Endodermal cell (in vitro differentiated cells): ENCODE results near the gene MAP7D3. TPM values are rescaled to one million over a fixed set of nuclear protein-coding genes. Genes with fewer than 3 reads are reported as not detected.

ENCODE experiments used
- DNase-seq: peaks from one replicate; pipeline ENCODE4 v3.0.0-alpha.2; 2017
- H3K27ac ChIP-seq: 2 replicates; pipeline ENCODE4 v1.5.1; 2013; ENCODE audit warnings: mild to moderate bottlenecking, low read depth, low read length, moderate library complexity
- H3K27me3 ChIP-seq: 2 replicates; pipeline ENCODE4 v1.6.1; 2013; ENCODE audit warnings: mild to moderate bottlenecking, low read length, moderate library complexity; ENCODE audit not compliant: insufficient read depth, control insufficient read depth, poor library complexity, severe bottlenecking
- H3K36me3 ChIP-seq: 2 replicates; pipeline ENCODE4 v1.7.0; 2013; ENCODE audit warnings: mild to moderate bottlenecking, low read length, moderate library complexity; ENCODE audit not compliant: control insufficient read depth, insufficient read depth
- H3K4me1 ChIP-seq: one replicate; pipeline ENCODE4 v1.7.0; 2013; ENCODE audit warnings: low read length; ENCODE audit not compliant: control insufficient read depth, insufficient read depth
- H3K4me3 ChIP-seq: 2 replicates; pipeline ENCODE4 v1.5.1; 2013; ENCODE audit warnings: mild to moderate bottlenecking, low read length, moderate library complexity
- H3K9ac ChIP-seq: 2 replicates; pipeline ENCODE4 v1.6.1; 2013; ENCODE audit warnings: mild to moderate bottlenecking, low read length, moderate library complexity; ENCODE audit not compliant: poor library complexity, severe bottlenecking; ENCODE audit errors: extremely low read depth
- H3K9me3 ChIP-seq: 2 replicates; pipeline ENCODE4 v1.6.1; 2013; ENCODE audit warnings: mild to moderate bottlenecking, low read length, moderate library complexity; ENCODE audit not compliant: control insufficient read depth
- H3K27ac Mint-ChIP-seq: 2 replicates; pipeline ENCODE4 v1.8.0; 2020; ENCODE audit warnings: mixed read lengths
- H3K27me3 Mint-ChIP-seq: 2 replicates; pipeline ENCODE4 v1.8.0; 2021; ENCODE audit warnings: mild to moderate bottlenecking, mixed read lengths; ENCODE audit not compliant: insufficient read depth
- H3K36me3 Mint-ChIP-seq: 2 replicates; pipeline ENCODE4 v1.8.0; 2020; ENCODE audit warnings: low read depth, mixed read lengths
- H3K4me1 Mint-ChIP-seq: 2 replicates; pipeline ENCODE4 v1.8.0; 2020; ENCODE audit warnings: mixed read lengths
- H3K4me3 Mint-ChIP-seq: 2 replicates; pipeline ENCODE4 v1.8.0; 2020; ENCODE audit warnings: mild to moderate bottlenecking, moderate library complexity, mixed read lengths
- H3K9me3 Mint-ChIP-seq: 2 replicates; pipeline ENCODE4 v1.8.0; 2020; ENCODE audit warnings: mild to moderate bottlenecking, mixed read lengths
- CTCF ChIP-seq: fragments of 200-600 bp; sonication (generic); conservative IDR thresholded peaks from 2 replicates; pipeline ENCODE4 v1.5.0; 2021; ENCODE audit warnings: antibody characterized with exemption, mild to moderate bottlenecking
- WGBS, 2 experiments: methylation state at CpG; one replicate each; pipeline versions ENCODE4 v1.1.5 to v1.1.7; 2013; ENCODE audit warnings: missing lambda C conversion rate in 2 of 2, mixed read lengths in 1 of 2; ENCODE audit not compliant: insufficient coverage in 1 of 2, insufficient read length in 1 of 2; 5-methylcytosine and 5-hydroxymethylcytosine counted together
- total RNA-seq, 2 donors: library from RNA; stranded (reverse); fragmentation: NEBNext Ultra II Directional in 1 of 2; extraction: Animal tissue kit (Norgen Biotek cat#: 25700) in 1 of 2; gene quantifications; 2 replicates in 1 of 2; 3 replicates in 1 of 2; pipeline ENCODE4 v1.2.1, GENCODE V29; 2021

MAP7D3 gene
- total RNA-seq, 2 donors from 2014 or later = 12.3 to 14.2 TPM

- Mint-ChIP-seq H3K4me3 (no peak overlapping the region), H3K27ac (no peak overlapping the region), H3K4me1 (peaks cover 2% of the 10 kb centered on the region), H3K27me3 (peaks cover 2% of the 10 kb centered on the region), H3K9me3 (peaks cover 25% of the 10 kb centered on the region), H3K36me3 (no peaks in the 10 kb centered on the region)
- Histone ChIP-seq H3K4me3 (no peak overlapping the region), H3K9ac (no peak overlapping the region), H3K27me3 (no peaks in the 10 kb centered on the region), H3K27ac (no peak overlapping the region), H3K9me3 (no peaks in the 10 kb centered on the region), H3K36me3 (no peaks in the 10 kb centered on the region), H3K4me1 (no peaks in the 10 kb centered on the region)
- TF ChIP-seq CTCF = no peak
- 98 to 100% methylated on average over 1 to 4 of the region's 5 CpGs for WGBS, 2 experiments
- DNase-seq = no peak
Observed at GRCh38 chrX:136201601-136202000, 49.6 kb downstream of the MAP7D3 start.

DNA sequence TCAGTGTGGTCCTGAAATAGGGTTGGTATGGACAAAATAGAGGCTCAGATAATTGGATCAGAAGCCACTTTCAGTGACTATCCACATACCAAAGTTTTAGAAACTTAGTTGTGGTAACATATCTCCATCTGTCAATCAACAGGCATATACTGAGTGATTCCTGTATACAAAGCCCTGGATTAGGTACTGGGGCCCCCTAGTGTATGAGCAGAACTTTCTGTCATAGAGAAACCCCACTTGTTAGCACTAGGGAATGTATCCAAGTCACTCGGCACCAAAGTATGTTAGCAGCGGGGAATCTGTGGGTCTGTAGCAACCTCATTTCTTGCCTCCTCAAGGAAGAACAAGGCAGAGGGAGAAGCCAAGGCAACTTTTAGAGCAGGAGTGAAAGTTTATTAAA, 50.7 kb downstream of the MAP7D3 start:
- H3K27ac Mint-ChIP-seq = no peak overlapping the region
- H3K4me3 Mint-ChIP-seq = no peak overlapping the region
- H3K36me3 Mint-ChIP-seq = no peaks in the 10 kb centered on the region
- Histone ChIP-seq H3K9me3 (no peaks in the 10 kb centered on the region), H3K9ac (no peak overlapping the region), H3K4me1 (no peaks in the 10 kb centered on the region), H3K36me3 (no peaks in the 10 kb centered on the region), H3K27ac (no peak overlapping the region), H3K27me3 (no peaks in the 10 kb centered on the region), H3K4me3 (no peak overlapping the region)
- H3K4me1 Mint-ChIP-seq = no peaks in the 10 kb centered on the region
- DNase-seq = no peak
- H3K27me3 Mint-ChIP-seq = no peaks in the 10 kb centered on the region
- WGBS, 2 experiments = 90% methylated on average over 2 of the region's 2 CpGs
- peak; percentile 59 for TF ChIP-seq CTCF
- H3K9me3 Mint-ChIP-seq = peaks cover 29% of the 10 kb centered on the region

DNA sequence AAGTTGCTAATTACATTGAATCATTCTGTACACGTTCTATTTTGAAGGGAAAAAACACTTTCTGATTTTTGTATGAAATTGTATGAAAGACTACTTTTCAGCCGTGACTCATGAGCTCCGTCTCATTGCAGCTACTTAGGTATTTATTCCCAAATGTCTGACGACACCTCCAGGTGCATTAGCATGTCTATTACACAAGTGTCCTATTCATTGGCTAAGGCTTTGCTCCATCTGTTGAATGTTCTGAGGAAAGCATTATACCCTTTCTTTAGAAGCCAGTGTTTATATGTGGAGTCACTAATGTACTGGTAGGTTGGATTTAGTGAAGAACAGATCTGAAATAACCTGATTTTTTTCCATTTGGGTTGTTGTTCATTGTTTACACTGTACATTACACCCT, 51.8 kb downstream of the MAP7D3 start:
- H3K4me1 Mint-ChIP-seq = no peaks in the 10 kb centered on the region

More for the DNA sequence above, 51.8 kb downstream of the MAP7D3 start:
- TF ChIP-seq CTCF = no peak
- Histone ChIP-seq H3K27ac (no peak overlapping the region), H3K27me3 (no peaks in the 10 kb centered on the region), H3K4me1 (no peaks in the 10 kb centered on the region), H3K9ac (no peak overlapping the region), H3K4me3 (no peak overlapping the region), H3K9me3 (no peaks in the 10 kb centered on the region), H3K36me3 (no peaks in the 10 kb centered on the region)
- Mint-ChIP-seq H3K27ac (no peak overlapping the region), H3K36me3 (no peaks in the 10 kb centered on the region), H3K27me3 (no peaks in the 10 kb centered on the region), H3K4me3 (no peak overlapping the region), H3K9me3 (peaks cover 37% of the 10 kb centered on the region)
- WGBS, 2 experiments = 71 to 93% methylated on average over 3 to 4 of the region's 4 CpGs
- no peak for DNase-seq
